ENCODE data around the gene LYVE1.

Gene LYVE1

GRCh38 chr11:10591741-10592140 lies 23.3 kb upstream of the LYVE1 start:
- no peak for DNase-seq

GRCh38 chr11:10590218-10590915 lies 21.9 kb upstream of the LYVE1 start:
- DNase-seq = no peak

GRCh38 chr11:10588904-10589303 lies 20.4 kb upstream of the LYVE1 start:
- no peak for DNase-seq

GRCh38 chr11:10587995-10588394 lies 19.5 kb upstream of the LYVE1 start:
- no peak for DNase-seq

GRCh38 chr11:10587388-10587787 lies 18.9 kb upstream of the LYVE1 start:
- DNase-seq = no peak

- DNase-seq = no peak
Observed at GRCh38 chr11:10584071-10584501, 15.6 kb upstream of the LYVE1 start.

GRCh38 chr11:10581481-10582019 lies 13.1 kb upstream of the LYVE1 start:
- DNase-seq = no peak

- no peak for DNase-seq
Observed at GRCh38 chr11:10580623-10581022, 12.2 kb upstream of the LYVE1 start.

- no peak for DNase-seq
Observed at GRCh38 chr11:10579700-10580099, 11.2 kb upstream of the LYVE1 start.

- no peak for DNase-seq
Observed at GRCh38 chr11:10576035-10576398, 7.6 kb upstream of the LYVE1 start.

- no peak for DNase-seq
Observed at GRCh38 chr11:10575346-10576034, 7.0 kb upstream of the LYVE1 start.

GRCh38 chr11:10573556-10573955 lies 5.1 kb upstream of the LYVE1 start:
- DNase-seq = no peak

- DNase-seq = no peak
Observed at GRCh38 chr11:10573028-10573427, 4.6 kb upstream of the LYVE1 start.

- no peak for DNase-seq
Observed at GRCh38 chr11:10572533-10572932, 4.1 kb upstream of the LYVE1 start.

- no peak for DNase-seq
Observed at GRCh38 chr11:10567446-10567845, 1.0 kb downstream of the LYVE1 start.

- no peak for DNase-seq
Observed at GRCh38 chr11:10566257-10566957, 2.1 kb downstream of the LYVE1 start.

GRCh38 chr11:10565493-10565892 lies 3.0 kb downstream of the LYVE1 start:
- DNase-seq = no peak

GRCh38 chr11:10564696-10565318 lies 3.7 kb downstream of the LYVE1 start:
- no peak for DNase-seq

GRCh38 chr11:10564030-10564429 lies 4.4 kb downstream of the LYVE1 start:
- no peak for DNase-seq

GRCh38 chr11:10561947-10562346 lies 6.5 kb downstream of the LYVE1 start:
- no peak for DNase-seq

GRCh38 chr11:10561043-10561818 lies 7.2 kb downstream of the LYVE1 start:
- no peak for DNase-seq

GRCh38 chr11:10558288-10558687 lies 10.2 kb downstream of the LYVE1 start:
- no peak for DNase-seq
